Neural cell (in vitro differentiated cells): Measurements from ENCODE around the gene SFMBT2. TPM values are rescaled to one million over a fixed set of nuclear protein-coding genes. Genes with fewer than 3 reads are reported as not detected.

Experiments used
- H2AFZ ChIP-seq: fragments of 200-600, 300-800 bp; sonication (generic), shearing (Covaris generic); 2 replicates; pipeline ENCODE4 v1.6.0; 2014; ENCODE audit warnings: low read depth, mild to moderate bottlenecking, antibody characterized with exemption, low read length, moderate library complexity
- H3F3A ChIP-seq: fragments of 200-600 bp; shearing (Covaris generic); 2 replicates; pipeline ENCODE4 v1.6.1; 2016; ENCODE audit warnings: mild to moderate bottlenecking, moderate library complexity, mixed read lengths, antibody characterized with exemption, low read length; ENCODE audit not compliant: insufficient read depth, poor library complexity, severe bottlenecking
- H3K27ac ChIP-seq: fragments of 200-600, 300-800 bp; sonication (generic), shearing (Covaris generic); 2 replicates; pipeline ENCODE4 v1.5.1; 2014; ENCODE audit warnings: mild to moderate bottlenecking, low read length, moderate library complexity
- H3K27me3 ChIP-seq: fragments of 300-800, 200-600 bp; sonication (generic), shearing (Covaris generic); 2 replicates; pipeline ENCODE4 v1.6.0; 2014; ENCODE audit warnings: mild to moderate bottlenecking, low read depth, low read length, moderate library complexity; ENCODE audit not compliant: insufficient read depth
- H3K36me3 ChIP-seq: fragments of 300-800, 200-600 bp; sonication (generic), shearing (Covaris generic); 2 replicates; pipeline ENCODE4 v1.5.1; 2014; ENCODE audit warnings: mild to moderate bottlenecking, antibody characterized with exemption, low read length, moderate library complexity; ENCODE audit not compliant: insufficient read depth
- H3K4me2 ChIP-seq: fragments of 300-800, 200-600 bp; sonication (generic), shearing (Covaris generic); 2 replicates; pipeline ENCODE4 v1.6.0; 2014; ENCODE audit warnings: mild to moderate bottlenecking, low read length
- H3K4me3 ChIP-seq: fragments of 300-800, 200-600 bp; sonication (generic), shearing (Covaris generic); 2 replicates; pipeline ENCODE4 v1.5.1; 2014; ENCODE audit warnings: mild to moderate bottlenecking, low read length, moderate library complexity
- H3K79me2 ChIP-seq: fragments of 200-600 bp; shearing (Covaris generic); replicated peaks from 2 replicates; pipeline ENCODE4 v1.6.0; 2014; ENCODE audit warnings: mild to moderate bottlenecking, low read length, moderate library complexity; ENCODE audit not compliant: insufficient read depth
- H3K9ac ChIP-seq: fragments of 300-800, 200-600 bp; sonication (generic), shearing (Covaris generic); 2 replicates; pipeline ENCODE4 v1.6.1; 2016; ENCODE audit warnings: mild to moderate bottlenecking, low read length, mixed read lengths
- H3K9me2 ChIP-seq: fragments of 200-600 bp; shearing (Covaris generic); 2 replicates; pipeline ENCODE4 v1.6.1; 2016; ENCODE audit warnings: mild to moderate bottlenecking, low read length, mixed read lengths; ENCODE audit not compliant: insufficient read depth
- H3K9me3 ChIP-seq: fragments of 200-600, 300-800 bp; sonication (generic), shearing (Covaris generic); 2 replicates; pipeline ENCODE4 v1.6.1; 2016; ENCODE audit warnings: mild to moderate bottlenecking, mixed run types, low read length, moderate library complexity, mixed read lengths
- H4K20me1 ChIP-seq: fragments of 200-600 bp; shearing (Covaris generic); 2 replicates; pipeline ENCODE4 v1.6.1; 2016; ENCODE audit warnings: mild to moderate bottlenecking, mixed run types; ENCODE audit not compliant: insufficient read depth
- CTCF ChIP-seq: fragments of 450-650 bp; IDR thresholded peaks from 2 replicates; pipeline ENCODE4 v1.5.1; 2014; ENCODE audit warnings: antibody characterized with exemption, mild to moderate bottlenecking, moderate library complexity; ENCODE audit not compliant: poor library complexity, severe bottlenecking
- EP300 ChIP-seq: fragments of 450-650 bp; conservative IDR thresholded peaks from 2 replicates; pipeline ENCODE4 v1.6.1; 2014; ENCODE audit warnings: antibody characterized with exemption, mild to moderate bottlenecking, moderate library complexity; ENCODE audit not compliant: poor library complexity, severe bottlenecking
- EZH2 ChIP-seq: fragments of 200-600, 300-800 bp; shearing (Covaris generic), sonication (generic); IDR thresholded peaks from 2 replicates; pipeline ENCODE4 v1.6.1; 2014; ENCODE audit warnings: antibody characterized with exemption, low read length, borderline replicate concordance, mild to moderate bottlenecking; ENCODE audit not compliant: insufficient read depth, poor library complexity, severe bottlenecking
- MXI1 ChIP-seq: fragments of 450-650 bp; conservative IDR thresholded peaks from 2 replicates; pipeline ENCODE4 v1.6.1; 2014; ENCODE audit warnings: antibody characterized with exemption, mild to moderate bottlenecking; ENCODE audit not compliant: poor library complexity, severe bottlenecking
- POLR2AphosphoS5 ChIP-seq: IDR thresholded peaks from 2 replicates; pipeline ENCODE4 v1.6.1; 2012
- RAD21 ChIP-seq: fragments of 450-650 bp; conservative IDR thresholded peaks from 2 replicates; pipeline ENCODE4 v1.6.1; 2014; ENCODE audit warnings: antibody characterized with exemption, mild to moderate bottlenecking, moderate library complexity
- REST ChIP-seq: IDR thresholded peaks from 2 replicates; pipeline ENCODE4 v1.6.1; 2012; ENCODE audit warnings: borderline replicate concordance
- SMC3 ChIP-seq: fragments of 450-650 bp; conservative IDR thresholded peaks from 2 replicates; pipeline ENCODE4 v1.6.1; 2014; ENCODE audit warnings: antibody characterized with exemption, mild to moderate bottlenecking, moderate library complexity; ENCODE audit not compliant: poor library complexity
- TAF1 ChIP-seq: IDR thresholded peaks from 2 replicates; pipeline ENCODE4 v1.6.1; 2012; ENCODE audit warnings: low read depth
- polyA plus RNA-seq: library from polyadenylated mRNA; depleted of rRNA; stranded (reverse); fragments of >200 nt; gene quantifications from 2 replicates; pipeline ENCODE4 v1.2.3, GENCODE V29; 2014

Gene SFMBT2
- polyA plus RNA-seq, 1 donor from 2014 or later: 1.3 TPM

DNA sequence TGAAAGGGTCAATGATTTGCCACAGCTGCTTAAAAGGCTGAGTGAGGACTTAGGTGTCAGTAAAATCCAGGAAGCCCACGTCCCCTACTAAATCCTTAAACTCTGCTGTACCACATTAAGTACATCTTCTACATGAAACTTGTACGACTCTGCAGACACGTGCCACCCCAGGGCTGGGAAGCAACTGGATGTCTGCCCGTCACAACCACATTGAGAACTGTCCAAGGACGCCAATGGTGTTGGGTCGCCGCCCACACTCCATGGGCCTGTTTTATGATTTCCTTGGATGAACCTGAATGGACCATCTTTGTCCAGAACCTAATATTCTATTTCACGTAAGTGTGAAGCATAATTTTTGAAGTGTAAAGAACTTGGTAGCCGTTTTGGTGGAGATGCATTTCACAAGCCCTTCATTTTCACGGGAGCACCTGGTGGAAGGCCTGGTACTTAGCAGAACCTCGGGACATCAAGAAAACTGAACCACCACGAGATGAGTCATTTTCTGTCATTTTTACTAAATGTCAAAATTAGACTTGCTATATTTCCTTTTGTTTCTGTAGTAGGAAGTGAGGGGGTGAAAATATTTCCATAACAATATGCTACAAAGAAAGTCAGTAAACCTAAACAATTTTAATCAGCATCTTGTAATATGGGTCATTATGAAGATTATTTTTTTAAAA is 134.9 kb downstream of the SFMBT2 start:
- no peak overlapping the region for H3K4me2 ChIP-seq
- TF ChIP-seq EP300 (no peak), EZH2 (no peak), MXI1 (no peak), POLR2AphosphoS5 (no peak), RAD21 (no peak), CTCF (no peak), REST (no peak), SMC3 (no peak), TAF1 (no peak)
- no peak overlapping the region for H3K27ac ChIP-seq
- H4K20me1 ChIP-seq: no peaks in the 10 kb centered on the region
- no peaks in the 10 kb centered on the region for H3K9me3 ChIP-seq
- H3K27me3 ChIP-seq: no peaks in the 10 kb centered on the region
- no peaks in the 10 kb centered on the region for H3K36me3 ChIP-seq
- H3K79me2 ChIP-seq: no peaks in the 10 kb centered on the region
- no peak overlapping the region for H3K4me3 ChIP-seq
- H3K9me2 ChIP-seq: no peaks in the 10 kb centered on the region
- no peak overlapping the region for H2AFZ ChIP-seq
- H3K9ac ChIP-seq: no peak overlapping the region
- no peaks in the 10 kb centered on the region for H3F3A ChIP-seq

GRCh38 chr10:7274293-7274692 is 136.5 kb downstream of the SFMBT2 start:
- H3K4me3 ChIP-seq: no peak overlapping the region
- no peak overlapping the region for H3K27ac ChIP-seq
- no peaks in the 10 kb centered on the region for H3K27me3 ChIP-seq
- H3K4me2 ChIP-seq: no peak overlapping the region
- TF ChIP-seq RAD21: no peak
- TF ChIP-seq CTCF: no peak
- no peak for TF ChIP-seq MXI1
- TF ChIP-seq SMC3: no peak
- TF ChIP-seq REST: no peak
- no peak for TF ChIP-seq EP300
- TF ChIP-seq TAF1: no peak
- no peak for TF ChIP-seq POLR2AphosphoS5
- TF ChIP-seq EZH2: no peak
- no peaks in the 10 kb centered on the region for H3K9me3 ChIP-seq
- H2AFZ ChIP-seq: no peak overlapping the region
- H3K9me2 ChIP-seq: no peaks in the 10 kb centered on the region
- no peaks in the 10 kb centered on the region for H3K79me2 ChIP-seq
- no peaks in the 10 kb centered on the region for H4K20me1 ChIP-seq
- H3F3A ChIP-seq: no peaks in the 10 kb centered on the region
- no peak overlapping the region for H3K9ac ChIP-seq
- no peaks in the 10 kb centered on the region for H3K36me3 ChIP-seq
